ENCODE results near the gene DYNC2H1. TPM values are rescaled to one million over a fixed set of nuclear protein-coding genes. Genes with fewer than 3 reads are reported as not detected.
"Not testable (repeated sequence)": the region's sequence is repeated elsewhere in the genome, so short reads cannot be mapped to it uniquely, and the experiment has no call there.

The DYNC2H1 gene
- total RNA-seq, 1 donor from 2014 or later, result 7.1 TPM

GRCh38 chr11:103109818-103110388 lies 677 bp downstream of the DYNC2H1 start:
- TF ChIP-seq CTCF (IDR thresholded peaks at IDR 0.05), result no peak
- peak overlapping the region; percentile 53 to 67 for H3K4me3 ChIP-seq
- H3K9me3 ChIP-seq, result no peaks in the 10 kb centered on the region
- no peaks in the 10 kb centered on the region for H3K36me3 ChIP-seq
- H3K27ac ChIP-seq, result peak overlapping the region; percentile 44 to 58
- intact Hi-C loops (cut with DNase I), result loop anchor here (1.0 kb wide), 1 partner anchor 18 kb away; the partner anchor contains the start of gene DCUN1D5
- no peaks in the 10 kb centered on the region for H3K27me3 ChIP-seq
- no peak for DNase-seq (ENCODE audit: low spot score in 2 of 2)
- H3K4me1 ChIP-seq, result no peaks in the 10 kb centered on the region

GRCh38 chr11:103110391-103110790 lies 1.2 kb downstream of the DYNC2H1 start:
- no peaks in the 10 kb centered on the region for H3K4me1 ChIP-seq
- no peak for TF ChIP-seq CTCF (IDR thresholded peaks at IDR 0.05)
- H3K36me3 ChIP-seq, result no peaks in the 10 kb centered on the region
- intact Hi-C loops (cut with DNase I), result no loop called here
- H3K9me3 ChIP-seq, result no peaks in the 10 kb centered on the region
- DNase-seq (ENCODE audit: low spot score in 2 of 2), result no peak
- H3K4me3 ChIP-seq, result peak overlapping the region; percentile 53 to 67
- H3K27ac ChIP-seq, result no peak overlapping the region
- no peaks in the 10 kb centered on the region for H3K27me3 ChIP-seq

- no peaks in the 10 kb centered on the region for H3K36me3 ChIP-seq
- no peaks in the 10 kb centered on the region for H3K4me1 ChIP-seq
- no peak overlapping the region for H3K27ac ChIP-seq
- no peak for DNase-seq (ENCODE audit: low spot score in 2 of 2)
- no peaks in the 10 kb centered on the region for H3K9me3 ChIP-seq
- intact Hi-C loops (cut with DNase I), result no loop called here
- TF ChIP-seq CTCF (IDR thresholded peaks at IDR 0.05), result no peak
- no peaks in the 10 kb centered on the region for H3K27me3 ChIP-seq
- no peak overlapping the region for H3K4me3 ChIP-seq
Measured at GRCh38 chr11:103111400-103111799, 2.2 kb downstream of the DYNC2H1 start.

GRCh38 chr11:103112364-103112763 lies 3.1 kb downstream of the DYNC2H1 start:
- H3K4me3 ChIP-seq, result no peak overlapping the region

GRCh38 chr11:103114836-103115235 lies 5.6 kb downstream of the DYNC2H1 start:
- H3K9me3 ChIP-seq, result no peaks in the 10 kb centered on the region
- TF ChIP-seq CTCF (IDR thresholded peaks at IDR 0.05), result no peak
- no peak overlapping the region for H3K27ac ChIP-seq
- no peaks in the 10 kb centered on the region for H3K27me3 ChIP-seq
- peaks cover 0 to 2% of the 10 kb centered on the region in 2 donors for H3K36me3 ChIP-seq
- no peak for DNase-seq (ENCODE audit: low spot score in 2 of 2)
- H3K4me1 ChIP-seq, result no peaks in the 10 kb centered on the region
- intact Hi-C loops (cut with DNase I), result no loop called here
- no peak overlapping the region for H3K4me3 ChIP-seq

More at GRCh38 chr11:103112364-103112763, 3.1 kb downstream of the DYNC2H1 start:
- H3K27ac ChIP-seq, result no peak overlapping the region
- no peaks in the 10 kb centered on the region for H3K9me3 ChIP-seq
- DNase-seq (ENCODE audit: low spot score in 2 of 2), result no peak
- H3K27me3 ChIP-seq, result no peaks in the 10 kb centered on the region
- intact Hi-C loops (cut with DNase I), result no loop called here
- H3K36me3 ChIP-seq, result no peaks in the 10 kb centered on the region
- no peak for TF ChIP-seq CTCF (IDR thresholded peaks at IDR 0.05)
- no peaks in the 10 kb centered on the region for H3K4me1 ChIP-seq

GRCh38 chr11:103125462-103125861 lies 16.2 kb downstream of the DYNC2H1 start:
- Histone ChIP-seq H3K36me3 (peaks cover 13 to 53% of the 10 kb centered on the region in 2 donors), H3K4me1 (no peaks in the 10 kb centered on the region), H3K4me3 (no peak overlapping the region), H3K27me3 (no peaks in the 10 kb centered on the region), H3K9me3 (no peaks in the 10 kb centered on the region), H3K27ac (no peak overlapping the region)
- no peak for DNase-seq (ENCODE audit: low spot score in 2 of 2)
- no peak for TF ChIP-seq CTCF (IDR thresholded peaks at IDR 0.05)
- intact Hi-C loops (cut with DNase I), result no loop called here

- DNase-seq (ENCODE audit: low spot score in 2 of 2); H3K9me3 ChIP-seq; H3K4me3 ChIP-seq; H3K4me1 ChIP-seq; H3K27me3 ChIP-seq; intact Hi-C loops (cut with DNase I); H3K27ac ChIP-seq: not testable (repeated sequence)
- H3K36me3 ChIP-seq, result peaks cover 0 to 10% of the 10 kb centered on the region in 2 donors
Measured at GRCh38 chr11:103141986-103142385, 32.8 kb downstream of the DYNC2H1 start.

Data from ascending aorta (tissue), 2 donors.